ENCODE data around the gene LRRFIP2.

GRCh38 chr3:37190667-37191066 is 16.3 kb upstream of the LRRFIP2 start:
- no peak for TF ChIP-seq EZH2phosphoT487 (IDR thresholded peaks at IDR 0.05; ENCODE audit: insufficient read depth, low read depth)
- no peak for TF ChIP-seq EZH2 (IDR thresholded peaks at IDR 0.05; ENCODE audit: insufficient read depth, poor library complexity, severe bottlenecking)

Measured in GM23248 (cell line).